Cerebellar nuclear complex (tissue), 1 donor: ENCODE results near the gene PPFIA1.

Source experiments
- DNase-seq, 2 experiments: peaks; one replicate each; lab custom pipeline; 2025; lab: John Stamatoyannopoulos, UW

PPFIA1 gene

GRCh38 chr11:70270104-70270876 lies at the start of gene PPFIA1:
Gene PPFIA1, plus strand, starts transcription at chr11:70270690. Its CDS starts 1,483 bp downstream, at chr11:70272173.
- peak; percentile 84 to 85 for DNase-seq

DNA sequence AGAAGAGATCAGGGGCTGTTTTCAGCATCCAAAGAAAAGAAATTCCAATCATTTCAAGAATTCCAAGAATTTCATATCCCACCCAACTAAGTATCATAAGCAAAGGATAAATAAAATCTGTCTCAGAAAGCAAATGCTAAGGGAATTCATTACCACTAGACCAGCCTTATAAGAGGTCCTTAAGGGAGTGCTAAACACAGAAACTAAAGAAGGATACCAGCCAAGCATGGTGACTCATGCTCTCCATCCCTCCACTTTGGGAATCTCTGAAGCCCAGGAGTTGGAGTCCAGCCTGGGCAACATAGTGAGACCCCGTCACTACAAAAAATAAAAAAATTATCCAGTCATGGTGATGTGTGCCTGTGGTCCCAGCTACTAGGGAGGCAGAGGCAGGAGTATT lies 49.6 kb upstream of the PPFIA1 start:
- no peak for DNase-seq

DNA sequence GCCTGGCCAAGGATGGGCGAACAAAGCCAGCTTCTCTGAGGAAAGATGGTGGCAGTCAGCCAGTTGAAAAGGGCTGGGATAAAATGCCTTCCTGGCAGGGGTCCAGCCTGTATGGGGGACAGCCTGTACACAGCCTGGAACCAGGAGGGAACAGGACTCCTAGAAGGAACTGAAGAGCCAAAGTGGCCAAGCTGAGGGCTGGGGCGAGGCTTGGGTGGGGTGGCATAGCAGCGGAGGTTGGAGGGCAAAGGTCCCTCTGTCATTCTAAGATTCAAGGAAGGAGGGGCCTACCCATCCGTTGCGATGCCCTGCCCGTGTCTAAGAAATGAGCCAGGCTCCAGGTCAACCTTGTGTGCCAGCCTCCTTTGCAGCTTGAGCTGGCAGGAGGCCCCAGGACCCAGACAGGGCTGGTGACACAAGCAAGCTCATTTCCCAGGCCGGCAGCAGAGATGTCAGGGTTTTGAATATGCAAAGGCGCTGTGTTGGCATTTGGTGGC lies 44.8 kb upstream of the PPFIA1 start:
- DNase-seq = no peak

- DNase-seq = no peak
These were observed 44.3 kb upstream of the PPFIA1 start for GRCh38 chr11:70226183-70226582.

GRCh38 chr11:70226967-70227366 lies 43.5 kb upstream of the PPFIA1 start:
- DNase-seq = no peak

- DNase-seq = no peak
These were observed 40.8 kb upstream of the PPFIA1 start for GRCh38 chr11:70229737-70230136.

DNA sequence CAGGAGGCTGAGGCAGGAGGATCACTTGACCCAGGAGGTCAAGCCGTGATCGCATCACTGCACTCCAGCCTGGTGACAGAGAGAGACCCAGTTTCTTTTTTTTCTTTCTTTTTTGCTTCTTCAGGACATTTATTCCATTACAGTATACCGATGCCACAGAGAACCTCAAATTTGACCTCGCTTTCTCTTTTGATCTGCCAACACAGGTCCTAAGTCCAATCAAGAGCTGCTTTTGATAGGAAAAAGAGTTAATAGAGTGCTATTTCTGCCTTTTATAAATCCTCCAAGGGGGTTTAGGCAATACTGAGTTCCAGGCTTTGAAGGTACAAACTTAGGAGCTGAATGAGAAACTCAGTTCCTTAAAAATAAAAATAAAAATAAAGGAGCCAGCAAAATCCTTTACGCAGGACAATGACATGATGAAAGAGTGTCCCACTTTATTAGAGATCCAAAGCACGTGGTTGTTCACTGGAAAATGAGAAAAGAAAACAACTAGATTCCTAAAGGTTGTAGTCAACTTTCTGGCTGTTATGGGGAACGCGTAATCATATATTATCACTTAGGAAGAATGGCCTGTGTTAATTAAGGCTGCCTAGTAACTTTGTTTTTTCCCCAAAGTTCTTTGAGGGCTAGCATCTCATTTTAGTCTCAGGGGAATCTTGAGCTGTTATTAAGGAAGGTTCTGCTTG lies 40.2 kb upstream of the PPFIA1 start:
- DNase-seq = no peak

- DNase-seq = no peak
These were observed 39.4 kb upstream of the PPFIA1 start for GRCh38 chr11:70230840-70231710.

GRCh38 chr11:70233034-70233433 lies 37.5 kb upstream of the PPFIA1 start:
- DNase-seq = no peak

GRCh38 chr11:70233511-70233934 lies 37.0 kb upstream of the PPFIA1 start:
- DNase-seq = no peak

DNA sequence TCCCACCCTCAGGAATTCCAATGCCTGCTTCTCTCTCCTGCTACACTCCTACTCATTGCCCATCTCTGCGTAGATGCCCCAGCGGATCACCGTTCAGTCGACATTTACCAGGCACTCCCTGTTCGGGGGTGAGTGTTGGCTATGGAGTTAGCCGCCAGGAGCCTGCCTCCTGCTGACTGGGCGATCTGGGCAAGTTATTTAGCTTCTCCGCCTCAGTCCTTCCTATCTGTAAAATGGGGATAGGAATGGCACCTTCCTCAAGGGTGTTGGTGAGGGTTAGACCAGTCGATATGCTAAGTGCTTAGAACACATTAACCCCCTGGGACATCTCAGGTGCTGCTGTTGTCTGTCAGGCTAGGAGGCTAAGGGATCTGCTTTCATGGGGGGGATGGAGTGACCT lies 36.5 kb upstream of the PPFIA1 start:
- DNase-seq = no peak

GRCh38 chr11:70240337-70240736 lies 30.2 kb upstream of the PPFIA1 start:
- no peak for DNase-seq

- DNase-seq = no peak
These were observed 28.8 kb upstream of the PPFIA1 start for GRCh38 chr11:70241709-70242108.

GRCh38 chr11:70242885-70243284 lies 27.6 kb upstream of the PPFIA1 start:
- DNase-seq = no peak

- DNase-seq = no peak
These were observed 26.4 kb upstream of the PPFIA1 start for GRCh38 chr11:70243912-70244652.

DNA sequence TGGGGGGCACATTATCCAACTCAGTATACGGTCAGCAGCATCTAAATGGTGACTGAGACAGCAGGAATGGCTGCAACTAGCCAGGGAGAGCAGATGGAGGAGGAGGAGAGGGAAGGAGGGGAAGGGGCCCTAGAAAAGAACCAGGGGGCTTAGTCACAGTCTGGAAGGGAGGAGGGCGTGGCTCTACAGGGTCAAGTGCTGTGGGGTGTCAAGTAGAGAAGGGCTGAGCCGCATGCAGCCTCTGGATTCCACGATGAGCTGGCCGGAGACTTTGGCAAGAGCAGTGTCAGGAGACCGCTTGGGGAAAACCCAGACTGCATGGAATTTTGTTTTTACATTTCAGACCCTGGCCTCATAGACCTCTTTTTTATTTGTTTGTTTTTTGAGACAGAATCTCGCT lies 25.8 kb upstream of the PPFIA1 start:
- DNase-seq = no peak

DNA sequence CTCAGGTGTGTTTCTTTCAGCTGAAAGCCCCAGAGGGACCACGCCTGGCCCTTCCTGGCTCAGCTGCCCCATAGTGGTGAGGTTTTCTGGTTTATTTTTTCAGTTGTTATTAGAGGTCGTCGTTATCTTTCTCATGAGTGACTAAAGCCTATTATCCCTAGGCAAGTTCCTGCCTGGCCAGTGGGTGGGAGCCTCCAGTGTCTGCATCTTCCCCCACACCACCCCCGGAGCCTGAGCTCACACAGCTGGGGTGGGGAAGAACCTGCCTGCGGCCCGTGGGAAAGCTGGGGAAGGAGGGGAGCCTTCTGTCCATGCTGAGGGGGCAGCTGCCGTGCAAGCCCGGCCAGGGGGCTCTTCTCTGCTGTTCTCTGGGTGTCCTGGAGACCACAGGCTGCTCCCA lies 24.3 kb upstream of the PPFIA1 start:
- DNase-seq = no peak

DNA sequence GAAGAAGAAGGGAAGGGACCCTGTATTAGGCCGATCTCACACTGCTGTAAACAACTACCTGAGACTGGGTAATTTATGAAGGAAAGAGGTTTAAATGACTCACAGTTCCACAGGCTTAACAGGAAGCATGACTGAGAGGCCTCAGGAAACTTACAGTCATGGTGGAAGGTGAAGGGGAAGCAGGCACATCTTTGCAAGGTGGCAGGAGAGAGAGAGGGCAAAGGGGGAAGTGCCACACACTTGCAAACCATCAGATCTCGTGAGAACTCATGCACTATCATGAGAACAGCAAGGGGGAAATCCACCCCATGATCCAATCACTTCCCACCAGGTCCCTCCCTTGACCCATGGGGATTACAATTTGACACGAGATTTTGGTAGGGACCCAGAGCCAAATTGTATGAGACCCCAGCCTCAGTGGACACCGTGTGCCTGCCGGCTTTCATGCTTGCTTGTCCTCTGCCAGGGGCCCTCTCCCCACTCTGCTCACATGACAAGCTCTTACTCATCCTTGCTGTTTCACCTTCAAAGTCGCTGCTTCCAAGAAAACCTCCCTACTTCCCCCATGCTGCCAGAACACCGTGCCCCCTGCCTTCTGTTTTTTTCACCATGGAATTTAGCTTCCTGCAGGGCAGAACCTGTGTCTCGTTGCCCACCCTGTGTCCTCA lies 23.3 kb upstream of the PPFIA1 start:
- no peak for DNase-seq

GRCh38 chr11:70247710-70248072 lies 22.8 kb upstream of the PPFIA1 start:
- peak in 1 of 2 experiments; percentile 70 for DNase-seq

- no peak for DNase-seq
These were observed 19.4 kb upstream of the PPFIA1 start for GRCh38 chr11:70250876-70251658.
